CD4-positive, alpha-beta memory T cell (primary cell): Measurements from ENCODE around the gene FOXE1. TPM values are rescaled to one million over a fixed set of nuclear protein-coding genes. Genes with fewer than 3 reads are reported as not detected.
A peak's percentile ranks its signal among the peaks of the same experiment; 100 is the strongest.

Experiments used
- CTCF ChIA-PET: fragments of 350-600 bp; sonication (Branson Sonifier 250); formaldehyde crosslinking; loops from one replicate; lab custom pipeline; 2021; ENCODE audit warnings: inconsistent platforms; ENCODE audit not compliant: partially characterized antibody; lab: Charles Lee
- POLR2A ChIA-PET: fragments of 350-600 bp; sonication (Branson Sonifier 250); formaldehyde crosslinking; loops from one replicate; lab custom pipeline; 2021; ENCODE audit not compliant: partially characterized antibody; lab: Charles Lee
- DNase-seq, 5 donors: peaks; one replicate each; pipeline versions ENCODE4 v3.0.0 to v3.0.0-alpha.2; 2020 to 2022; ENCODE audit warnings: mixed read lengths in 1 of 5
- H3K27ac ChIP-seq: one replicate; pipeline ENCODE4 v1.7.0; 2013; ENCODE audit warnings: low read depth, low read length
- H3K27me3 ChIP-seq: 2 replicates; pipeline ENCODE4 v1.7.0; 2013; ENCODE audit warnings: mild to moderate bottlenecking, low read length, moderate library complexity; ENCODE audit not compliant: insufficient read depth
- H3K36me3 ChIP-seq: 2 replicates; pipeline ENCODE4 v1.7.0; 2013; ENCODE audit warnings: mild to moderate bottlenecking, low read length, moderate library complexity; ENCODE audit not compliant: insufficient read depth
- H3K4me1 ChIP-seq: 2 replicates; pipeline ENCODE4 v1.7.0; 2013; ENCODE audit warnings: mild to moderate bottlenecking, low read length, moderate library complexity; ENCODE audit not compliant: insufficient read depth
- H3K4me3 ChIP-seq, 2 donors: one replicate each; pipeline ENCODE4 v1.7.0; 2013; ENCODE audit warnings: low read length in 2 of 2, mild to moderate bottlenecking in 1 of 2
- H3K9me3 ChIP-seq, 2 donors: one replicate each; pipeline ENCODE4 v1.7.0; 2013; ENCODE audit warnings: low read length in 2 of 2, control low read depth in 1 of 2; ENCODE audit not compliant: control insufficient read depth in 1 of 2
- H3K27ac Mint-ChIP-seq, 7 donors: one replicate each; pipeline ENCODE4 v1.8.0; 2020 to 2021; ENCODE audit warnings: mixed read lengths in 7 of 7, mild to moderate bottlenecking in 6 of 7, inconsistent platforms in 3 of 7, moderate library complexity in 3 of 7
- H3K27me3 Mint-ChIP-seq, 2 donors: one replicate each; pipeline ENCODE4 v1.8.0; 2020 to 2021; ENCODE audit warnings: mixed read lengths in 2 of 2
- H3K36me3 Mint-ChIP-seq, 2 donors: one replicate each; pipeline ENCODE4 v1.8.0; 2020 to 2021; ENCODE audit warnings: mixed read lengths in 2 of 2, inconsistent platforms in 1 of 2, mild to moderate bottlenecking in 1 of 2
- H3K4me1 Mint-ChIP-seq, 4 donors: one replicate each; pipeline ENCODE4 v1.8.0; 2020 to 2021; ENCODE audit warnings: mixed read lengths in 4 of 4, mild to moderate bottlenecking in 1 of 4
- H3K4me3 Mint-ChIP-seq, 8 donors: one replicate each; pipeline ENCODE4 v1.8.0; 2020 to 2021; ENCODE audit warnings: mixed read lengths in 8 of 8, mild to moderate bottlenecking in 7 of 8, moderate library complexity in 6 of 8, inconsistent platforms in 3 of 8
- H3K9me3 Mint-ChIP-seq, 8 donors: one replicate each; pipeline ENCODE4 v1.8.0; 2020 to 2021; ENCODE audit warnings: mixed read lengths in 8 of 8, mild to moderate bottlenecking in 5 of 8, inconsistent platforms in 3 of 8, moderate library complexity in 1 of 8
- intact Hi-C: fragments of 100-400 bp; cut with micrococcal nuclease; formaldehyde crosslinking; loops from one replicate; pipeline ENCODE4 v1.15.1; 2023
- polyA plus RNA-seq, 2 donors: library from polyadenylated mRNA; unstranded; fragments of 300-500 nt; fragmentation: Illumina TruSeq; gene quantifications; one replicate each; pipeline ENCODE4 v1.2.3, GENCODE V29; 2021
- total RNA-seq, 2 experiments: library from RNA; stranded (reverse); gene quantifications; one replicate each; pipeline ENCODE4 v1.2.3, GENCODE V29; 2021

FOXE1 gene
- total and polyA plus RNA-seq, 4 experiments from 2014 or later: not detected

- POLR2A ChIA-PET: no interaction called here
- intact Hi-C loops: no loop called here
- Histone ChIP-seq H3K27ac (no peak overlapping the region), H3K27me3 (peaks cover 47% of the 10 kb centered on the region), H3K4me3 (no peak overlapping the region), H3K4me1 (peaks cover 21% of the 10 kb centered on the region), H3K9me3 (no peaks in the 10 kb centered on the region), H3K36me3 (no peaks in the 10 kb centered on the region)
- Mint-ChIP-seq H3K4me3 (peak overlapping the region in 4 of 8 donors; percentile 17 to 48 (median 32)), H3K9me3 (peaks cover 0 to 4% (median 0%) of the 10 kb centered on the region in 8 donors), H3K36me3 (peaks cover 4% of the 10 kb centered on the region in 2 donors), H3K27ac (no peak overlapping the region), H3K4me1 (peaks cover 11 to 32% (median 18%) of the 10 kb centered on the region in 4 donors), H3K27me3 (peaks cover 54 to 74% of the 10 kb centered on the region in 2 donors)
- DNase-seq: no peak
- CTCF ChIA-PET: interaction anchor here (1.3 kb wide), 1 partner anchor 43 kb away, joined by 5 read pairs; no protein-coding TSS in a partner anchor
Measured at GRCh38 chr9:97858393-97858713, 5.3 kb downstream of the FOXE1 start.

GRCh38 chr9:97858826-97859225 lies 5.8 kb downstream of the FOXE1 start:
- peaks cover 54 to 74% of the 10 kb centered on the region in 2 donors for H3K27me3 Mint-ChIP-seq
- Histone ChIP-seq H3K4me1 (peaks cover 19% of the 10 kb centered on the region), H3K36me3 (no peaks in the 10 kb centered on the region), H3K27me3 (peaks cover 47% of the 10 kb centered on the region), H3K9me3 (no peaks in the 10 kb centered on the region), H3K4me3 (no peak overlapping the region), H3K27ac (no peak overlapping the region)
- CTCF ChIA-PET: interaction anchor here (1.3 kb wide), 1 partner anchor 42 kb away, joined by 5 read pairs; no protein-coding TSS in a partner anchor
- DNase-seq: no peak
- peaks cover 4% of the 10 kb centered on the region in 2 donors for H3K36me3 Mint-ChIP-seq
- H3K27ac Mint-ChIP-seq: no peak overlapping the region
- H3K4me1 Mint-ChIP-seq: peaks cover 11 to 32% (median 18%) of the 10 kb centered on the region in 4 donors
- peaks cover 0 to 4% (median 0%) of the 10 kb centered on the region in 8 donors for H3K9me3 Mint-ChIP-seq
- intact Hi-C loops: no loop called here
- POLR2A ChIA-PET: no interaction called here
- no peak overlapping the region for H3K4me3 Mint-ChIP-seq

GRCh38 chr9:97859346-97859745 lies 6.3 kb downstream of the FOXE1 start:
- peaks cover 47% of the 10 kb centered on the region for H3K27me3 ChIP-seq
- intact Hi-C loops: no loop called here

GRCh38 chr9:97860451-97861147 lies 7.6 kb downstream of the FOXE1 start:
- no peaks in the 10 kb centered on the region for H3K36me3 ChIP-seq
- H3K27ac ChIP-seq: no peak overlapping the region
- CTCF ChIA-PET: no interaction called here
- no peaks in the 10 kb centered on the region for H3K9me3 ChIP-seq
- H3K4me1 Mint-ChIP-seq: peaks cover 5 to 21% (median 11%) of the 10 kb centered on the region in 4 donors
- POLR2A ChIA-PET: interaction anchor here (0.8 kb wide), 1 partner anchor 14 kb away, joined by 3 read pairs; no protein-coding TSS in a partner anchor
- peaks cover 46 to 79% of the 10 kb centered on the region in 2 donors for H3K27me3 Mint-ChIP-seq
- H3K9me3 Mint-ChIP-seq: peaks cover 0 to 15% (median 11%) of the 10 kb centered on the region in 8 donors
- H3K4me3 ChIP-seq: no peak overlapping the region
- H3K4me3 Mint-ChIP-seq: no peak overlapping the region
- H3K27ac Mint-ChIP-seq: no peak overlapping the region
- H3K36me3 Mint-ChIP-seq: peaks cover 4 to 6% of the 10 kb centered on the region in 2 donors
- H3K4me1 ChIP-seq: peaks cover 13% of the 10 kb centered on the region
- intact Hi-C loops: no loop called here
- no peak for DNase-seq
- peaks cover 38% of the 10 kb centered on the region for H3K27me3 ChIP-seq

More at GRCh38 chr9:97859346-97859745, 6.3 kb downstream of the FOXE1 start:
- no peak overlapping the region for H3K27ac ChIP-seq
- no peaks in the 10 kb centered on the region for H3K9me3 ChIP-seq
- Mint-ChIP-seq H3K4me1 (peaks cover 9 to 28% (median 16%) of the 10 kb centered on the region in 4 donors), H3K9me3 (peaks cover 0 to 4% (median 1%) of the 10 kb centered on the region in 8 donors), H3K36me3 (peaks cover 1 to 4% of the 10 kb centered on the region in 2 donors), H3K27me3 (peaks cover 52 to 74% of the 10 kb centered on the region in 2 donors), H3K27ac (no peak overlapping the region), H3K4me3 (no peak overlapping the region)
- CTCF ChIA-PET: interaction anchor here (1.1 kb wide), 1 partner anchor 10 kb away, joined by 3 read pairs; no protein-coding TSS in a partner anchor
- H3K36me3 ChIP-seq: no peaks in the 10 kb centered on the region
- H3K4me1 ChIP-seq: peaks cover 19% of the 10 kb centered on the region
- H3K4me3 ChIP-seq: no peak overlapping the region
- POLR2A ChIA-PET: no interaction called here
- DNase-seq: no peak

GRCh38 chr9:97861148-97861475 lies 8.1 kb downstream of the FOXE1 start:
- no peak overlapping the region for H3K27ac ChIP-seq
- intact Hi-C loops: no loop called here
- H3K27ac Mint-ChIP-seq: peak overlapping the region in 1 of 7 donors; percentile 37
- H3K27me3 ChIP-seq: peaks cover 32% of the 10 kb centered on the region
- ChIA-PET POLR2A (no interaction called here), CTCF (no interaction called here)
- no peaks in the 10 kb centered on the region for H3K9me3 ChIP-seq
- DNase-seq: no peak
- no peak overlapping the region for H3K4me3 ChIP-seq
- H3K4me3 Mint-ChIP-seq: no peak overlapping the region
- peaks cover 43 to 74% of the 10 kb centered on the region in 2 donors for H3K27me3 Mint-ChIP-seq
- peaks cover 8 to 9% of the 10 kb centered on the region in 2 donors for H3K36me3 Mint-ChIP-seq
- peaks cover 13% of the 10 kb centered on the region for H3K4me1 ChIP-seq
- peaks cover 5 to 16% (median 10%) of the 10 kb centered on the region in 4 donors for H3K4me1 Mint-ChIP-seq
- no peaks in the 10 kb centered on the region for H3K36me3 ChIP-seq
- peaks cover 5 to 20% (median 16%) of the 10 kb centered on the region in 8 donors for H3K9me3 Mint-ChIP-seq

GRCh38 chr9:97863314-97863713 lies 10.3 kb downstream of the FOXE1 start:
- Histone ChIP-seq H3K9me3 (no peaks in the 10 kb centered on the region), H3K4me1 (peaks cover 1% of the 10 kb centered on the region), H3K27ac (no peak overlapping the region), H3K4me3 (no peak overlapping the region), H3K36me3 (no peaks in the 10 kb centered on the region), H3K27me3 (peaks cover 11% of the 10 kb centered on the region)
- Mint-ChIP-seq H3K4me3 (no peak overlapping the region), H3K27ac (no peak overlapping the region), H3K9me3 (peaks cover 7 to 40% (median 27%) of the 10 kb centered on the region in 8 donors), H3K27me3 (peaks cover 30 to 55% of the 10 kb centered on the region in 2 donors), H3K36me3 (peaks cover 10 to 15% of the 10 kb centered on the region in 2 donors), H3K4me1 (peaks cover under 1% of the 10 kb centered on the region in 4 donors)
- ChIA-PET POLR2A (no interaction called here), CTCF (interaction anchor here (1.1 kb wide), 1 partner anchor 16 kb away, joined by 3 read pairs; no protein-coding TSS in a partner anchor)
- intact Hi-C loops: no loop called here
- DNase-seq: no peak

GRCh38 chr9:97864396-97864795 lies 11.4 kb downstream of the FOXE1 start:
- no peak overlapping the region for H3K4me3 Mint-ChIP-seq
- peaks cover 30 to 51% of the 10 kb centered on the region in 2 donors for H3K27me3 Mint-ChIP-seq
- intact Hi-C loops: no loop called here
- CTCF ChIA-PET: interaction anchor here (1.5 kb wide), 1 partner anchor 26 kb away, joined by 3 read pairs; no protein-coding TSS in a partner anchor
- H3K36me3 Mint-ChIP-seq: peaks cover 10 to 20% of the 10 kb centered on the region in 2 donors
- H3K4me3 ChIP-seq: no peak overlapping the region
- H3K27ac ChIP-seq: no peak overlapping the region
- no peaks in the 10 kb centered on the region for H3K36me3 ChIP-seq
- no peaks in the 10 kb centered on the region for H3K4me1 Mint-ChIP-seq
- H3K27ac Mint-ChIP-seq: no peak overlapping the region
- H3K27me3 ChIP-seq: peaks cover 10% of the 10 kb centered on the region
- no peaks in the 10 kb centered on the region for H3K9me3 ChIP-seq
- peaks cover 11 to 51% (median 27%) of the 10 kb centered on the region in 8 donors for H3K9me3 Mint-ChIP-seq
- H3K4me1 ChIP-seq: no peaks in the 10 kb centered on the region
- DNase-seq: no peak
- POLR2A ChIA-PET: no interaction called here
